GM19043 (cell line): Measurements from ENCODE around the gene FAM241B.

Source experiments
- ATAC-seq: cut with Tn5 transposase; IDR thresholded peaks from one replicate; pipeline ENCODE4 v1.9.1; 2021; ENCODE audit warnings: low read depth; ENCODE audit not compliant: unreplicated experiment

FAM241B gene

DNA sequence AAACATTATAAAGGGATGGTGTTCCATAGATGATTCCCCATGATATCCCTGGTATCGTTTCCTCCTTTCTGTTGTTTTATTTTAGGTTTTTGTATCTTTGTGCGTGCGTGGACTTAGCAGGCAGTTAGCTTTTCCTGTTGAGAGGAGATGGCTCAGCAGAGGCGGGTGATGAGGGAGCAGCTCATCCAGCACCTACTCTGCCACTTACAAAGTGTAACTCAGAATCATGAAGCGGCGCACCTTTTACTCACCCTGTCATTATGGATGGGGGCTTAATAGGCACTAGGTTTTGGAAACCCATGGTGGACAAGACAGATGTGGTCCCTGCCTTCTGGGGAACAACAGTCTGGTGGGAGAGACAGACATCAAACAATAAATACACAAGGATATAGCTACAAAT is 17.1 kb downstream of the FAM241B start:
- ATAC-seq = no peak

DNA sequence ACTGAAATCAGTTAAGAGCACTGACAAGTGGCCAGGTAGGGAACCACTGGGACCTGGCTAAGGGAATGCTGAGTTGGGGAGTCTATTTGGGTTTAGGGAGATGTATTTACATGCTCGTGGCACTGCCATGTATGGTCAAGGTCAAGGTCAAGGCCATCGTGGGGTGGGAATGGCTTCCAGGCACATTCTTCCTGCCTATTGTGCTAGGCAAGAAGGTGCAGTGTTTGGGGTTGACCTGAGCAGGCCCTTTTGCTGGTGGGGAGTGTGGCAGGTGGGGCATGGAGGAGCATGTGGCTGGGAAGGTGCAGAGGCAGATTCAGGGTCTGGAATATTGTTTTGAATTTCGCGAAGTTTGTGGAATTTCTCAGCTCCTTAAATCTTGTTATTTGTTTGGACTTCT is 17.8 kb downstream of the FAM241B start:
- no peak for ATAC-seq

DNA sequence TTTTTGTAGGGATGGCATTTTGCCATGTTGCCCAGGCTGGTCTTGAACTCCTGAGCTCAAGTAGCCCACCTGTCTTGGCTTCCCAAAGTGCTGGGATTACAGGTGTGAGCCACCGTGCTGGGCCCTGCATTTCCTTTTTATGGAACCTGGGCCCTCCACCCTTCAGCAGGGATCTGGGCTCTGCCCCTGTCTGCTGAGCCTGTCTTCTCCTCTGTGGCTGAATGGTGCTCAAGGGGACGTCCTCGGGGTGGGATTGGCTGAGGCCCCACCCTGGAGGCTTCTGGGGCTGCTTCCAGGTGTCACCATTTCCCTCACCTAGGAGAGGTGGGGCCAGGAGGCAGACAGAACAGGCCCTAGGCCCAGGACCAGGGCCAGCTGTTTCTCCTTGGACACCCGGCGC is 18.4 kb downstream of the FAM241B start:
- no peak for ATAC-seq

DNA sequence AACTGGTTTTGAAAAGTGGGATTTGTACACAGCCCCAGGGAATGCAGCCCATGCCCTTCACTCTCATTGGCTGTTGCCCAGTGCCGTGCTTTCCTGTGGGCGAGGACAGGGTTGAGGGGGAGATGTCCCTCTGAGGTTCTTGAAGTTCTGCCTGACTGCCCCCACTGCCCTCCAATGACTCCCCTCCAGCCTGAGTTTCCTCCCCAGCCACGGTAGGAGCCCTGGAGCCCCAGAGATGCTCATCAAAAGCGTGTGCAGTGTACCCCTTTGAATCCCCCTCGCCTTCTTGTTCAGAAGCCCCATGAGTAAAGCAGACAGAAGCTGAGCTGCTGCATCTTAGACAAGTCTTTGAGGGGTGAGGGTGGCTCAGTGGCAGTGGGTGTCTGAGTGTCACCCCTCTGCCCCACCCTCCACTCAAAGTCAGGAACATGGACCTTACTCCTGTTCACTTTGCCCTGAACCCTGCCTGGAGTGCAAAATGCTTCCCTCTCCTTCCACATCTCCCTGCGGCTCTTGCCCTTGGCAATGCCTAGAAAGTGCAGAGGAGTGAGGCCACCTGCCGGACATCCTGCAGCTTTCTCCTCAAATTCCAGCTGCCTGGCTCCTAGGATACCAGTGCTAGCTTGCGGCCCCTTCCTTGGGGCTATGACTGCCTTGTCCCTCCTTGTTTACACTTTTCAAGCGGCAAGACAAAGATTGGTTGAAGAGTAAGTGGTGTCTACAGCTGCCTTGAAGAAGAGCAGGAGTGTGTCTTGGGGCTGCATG is 19.9 kb downstream of the FAM241B start:
- no peak for ATAC-seq

DNA sequence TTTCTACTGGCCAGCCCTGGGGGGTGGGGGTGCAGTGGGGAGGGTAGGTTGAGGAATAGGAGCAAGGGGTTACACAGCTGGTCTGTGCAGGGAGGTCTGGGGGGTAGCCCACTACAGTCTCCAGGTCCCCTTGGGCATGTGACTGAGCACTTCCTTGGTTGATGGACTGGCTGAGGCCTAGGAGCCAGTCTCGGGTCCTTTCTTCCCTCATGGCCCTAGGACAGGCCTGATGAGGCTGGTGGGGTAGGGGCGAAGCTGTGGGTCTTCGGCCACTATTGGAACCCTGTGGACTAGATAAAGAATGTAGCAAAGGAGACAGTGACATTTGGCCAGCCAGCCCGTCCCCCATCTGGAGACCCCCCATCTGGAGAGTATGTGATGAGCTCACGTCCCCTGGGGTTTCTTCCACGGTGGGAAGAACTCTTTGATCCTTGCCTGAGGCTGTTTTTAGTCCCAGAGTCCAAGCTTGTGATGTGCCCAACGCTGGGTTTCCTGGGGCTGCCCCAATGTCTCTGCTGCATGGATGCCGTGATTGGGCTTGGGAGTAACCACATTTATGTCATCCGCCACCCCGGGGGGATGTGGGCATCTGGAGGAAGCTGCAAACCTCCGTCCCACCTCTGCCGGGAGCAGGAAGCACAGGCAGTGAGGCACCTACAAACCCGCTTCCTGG is 20.7 kb downstream of the FAM241B start:
- no peak for ATAC-seq

DNA sequence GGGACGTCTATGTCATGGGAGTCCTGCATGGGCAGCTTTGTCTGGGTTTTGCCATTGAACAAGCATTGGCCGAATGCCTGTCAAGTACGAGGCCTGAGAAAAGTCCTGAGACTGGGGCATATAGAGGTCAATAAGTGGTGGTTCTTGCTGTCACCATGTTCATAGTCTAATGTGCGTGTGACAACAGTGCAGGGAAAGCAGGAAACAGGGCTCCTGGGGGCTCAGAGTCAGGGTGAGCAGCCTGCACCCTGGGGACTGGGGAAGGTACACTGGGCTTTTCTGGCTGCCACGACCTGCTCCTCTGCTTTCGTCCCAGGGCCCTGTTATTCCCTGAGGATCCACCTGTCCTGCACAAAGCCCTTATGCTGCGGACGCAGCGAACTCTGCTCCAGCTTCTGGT is 21.3 kb downstream of the FAM241B start:
- ATAC-seq = no peak

DNA sequence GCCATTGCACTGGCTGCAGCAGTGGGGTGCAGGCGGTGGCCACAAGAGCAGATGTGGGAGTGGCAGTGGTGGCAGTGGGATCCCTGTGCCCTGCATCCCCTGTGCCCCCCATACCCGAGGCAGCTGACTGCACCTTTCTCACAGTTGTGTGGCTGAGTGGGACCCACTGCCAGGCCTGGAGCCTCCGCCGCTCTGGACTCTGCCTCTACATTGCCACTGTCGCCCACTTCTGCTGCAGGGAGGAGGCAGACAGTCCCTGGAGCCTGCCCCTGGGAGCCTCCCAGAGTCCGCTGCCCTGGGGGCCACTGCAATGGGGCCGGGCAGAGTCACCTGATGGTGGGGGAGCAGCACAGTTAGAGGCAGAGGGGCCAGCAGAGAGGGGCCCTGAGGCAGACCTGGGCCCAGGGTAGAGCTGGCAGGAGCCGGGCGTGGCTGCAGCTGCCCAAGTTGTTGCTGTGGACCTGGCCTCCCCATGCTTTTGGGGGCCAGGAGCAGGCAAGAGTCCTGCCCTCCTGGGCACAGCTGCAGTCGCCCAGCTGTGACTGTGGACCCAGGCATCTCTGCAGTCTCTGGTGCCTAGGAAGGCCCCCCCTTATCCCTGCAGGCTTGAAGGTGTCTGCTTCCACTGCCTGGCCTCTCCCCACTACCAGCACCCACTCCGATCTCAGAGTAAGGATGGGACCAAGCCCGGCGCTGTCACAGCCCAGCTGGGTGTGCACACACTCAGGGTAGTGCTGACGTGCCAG is 22.2 kb downstream of the FAM241B start:
- no peak for ATAC-seq

DNA sequence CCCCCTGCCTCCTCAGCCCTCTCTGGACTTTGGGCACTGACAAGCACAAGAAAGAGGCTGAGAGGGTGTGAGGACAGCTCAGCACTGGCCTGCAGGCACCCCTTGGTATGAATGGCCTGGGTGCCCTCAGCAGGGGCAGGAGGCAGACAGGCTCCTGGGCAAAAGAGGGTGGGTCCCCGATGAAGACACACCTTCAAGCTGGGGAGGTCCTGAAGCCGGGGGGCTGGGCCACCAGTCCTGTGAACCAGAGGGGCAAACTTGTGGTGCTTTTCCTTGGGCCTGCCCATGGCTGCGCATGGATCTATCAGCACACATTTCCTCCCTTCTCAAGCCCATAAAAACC is 22.8 kb downstream of the FAM241B start:
- no peak for ATAC-seq

DNA sequence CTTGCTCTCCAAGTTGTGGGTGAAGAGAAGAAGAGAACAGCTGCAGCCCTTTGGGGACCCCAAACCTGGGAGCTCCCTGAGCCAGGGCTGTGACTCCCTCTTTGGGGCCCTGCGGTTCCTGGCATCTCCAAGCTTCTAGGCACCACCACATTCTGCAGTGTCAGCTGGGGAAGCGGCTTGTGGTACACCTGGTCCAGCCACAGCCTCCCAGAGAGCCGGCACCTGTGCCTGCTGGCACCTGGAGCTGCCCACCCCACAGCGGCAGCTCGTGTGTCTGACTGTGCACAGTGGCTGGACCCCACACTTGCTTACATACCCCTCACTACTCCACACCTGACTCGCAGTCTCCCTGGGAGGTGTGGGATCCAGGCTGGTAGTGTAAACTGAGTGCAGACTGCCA is 23.5 kb downstream of the FAM241B start:
- ATAC-seq = no peak

DNA sequence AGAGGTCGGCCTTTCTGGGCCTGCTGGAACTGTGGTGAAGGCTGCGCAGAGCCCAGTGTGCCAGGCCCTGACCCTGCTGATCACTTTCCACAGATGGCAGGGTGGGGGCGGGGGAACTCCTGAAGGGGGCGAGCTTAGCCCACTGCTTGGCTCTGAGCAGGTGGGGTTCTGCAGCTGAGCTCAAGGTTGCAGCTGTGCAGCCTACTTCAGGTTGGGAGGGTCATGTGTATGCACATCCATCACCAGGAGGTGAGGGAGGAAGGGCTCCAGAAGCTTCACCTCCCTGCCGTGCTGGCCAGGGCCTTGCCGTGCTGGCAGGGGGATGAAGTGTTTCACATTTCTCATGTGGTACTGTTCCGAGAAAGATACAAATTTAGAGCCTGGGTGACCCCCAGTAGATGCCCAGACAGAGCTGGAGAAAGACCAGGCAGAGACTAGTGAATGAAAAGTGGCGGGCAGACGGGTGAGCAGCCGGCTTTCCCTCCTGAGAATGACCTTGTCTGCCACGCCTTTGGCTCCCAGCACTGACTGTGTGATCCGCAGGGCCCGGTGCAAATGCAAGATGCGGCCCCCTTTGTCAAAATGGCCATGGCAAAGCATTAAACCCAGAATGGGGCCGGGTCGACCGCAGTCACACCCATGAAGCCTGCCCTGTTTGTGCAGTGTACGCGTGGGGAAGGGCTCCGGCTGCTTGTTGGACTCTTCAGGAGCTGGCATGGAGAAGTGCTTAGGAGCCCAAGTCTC is 25.2 kb downstream of the FAM241B start:
- ATAC-seq = no peak

DNA sequence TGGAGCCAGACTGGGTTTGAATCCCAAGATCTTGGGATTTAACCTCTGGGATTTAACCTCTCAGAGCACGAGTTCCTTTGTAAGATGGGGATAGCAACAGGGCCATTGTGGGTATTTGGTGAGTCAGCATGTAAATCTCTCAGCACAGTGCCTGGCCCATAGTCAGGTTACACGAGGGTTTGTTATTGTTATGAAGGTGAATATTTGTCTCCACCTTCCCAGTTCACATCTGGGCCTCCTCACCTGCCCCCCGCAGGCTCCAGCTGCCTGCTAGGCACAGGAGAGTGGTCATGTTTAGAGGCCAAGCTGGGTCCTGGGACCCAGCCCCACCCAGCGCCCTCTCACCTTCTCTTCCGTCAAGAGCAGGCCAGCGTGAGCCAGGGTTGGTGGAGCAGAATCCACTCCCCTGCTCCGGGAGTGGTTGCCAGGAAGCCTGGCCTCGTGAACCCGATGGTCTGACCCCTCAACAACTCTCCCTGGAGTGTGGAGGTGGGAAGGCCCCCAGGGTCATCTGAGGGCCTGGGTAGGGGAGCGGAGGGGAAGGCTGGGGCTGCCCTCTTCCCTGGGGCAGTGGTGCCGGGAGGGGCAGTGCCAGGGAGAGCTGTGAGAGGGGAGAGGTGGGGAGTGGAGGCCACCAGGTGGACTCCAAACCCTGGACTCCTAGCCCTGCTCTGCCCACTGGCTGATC is 26.0 kb downstream of the FAM241B start:
- no peak for ATAC-seq

DNA sequence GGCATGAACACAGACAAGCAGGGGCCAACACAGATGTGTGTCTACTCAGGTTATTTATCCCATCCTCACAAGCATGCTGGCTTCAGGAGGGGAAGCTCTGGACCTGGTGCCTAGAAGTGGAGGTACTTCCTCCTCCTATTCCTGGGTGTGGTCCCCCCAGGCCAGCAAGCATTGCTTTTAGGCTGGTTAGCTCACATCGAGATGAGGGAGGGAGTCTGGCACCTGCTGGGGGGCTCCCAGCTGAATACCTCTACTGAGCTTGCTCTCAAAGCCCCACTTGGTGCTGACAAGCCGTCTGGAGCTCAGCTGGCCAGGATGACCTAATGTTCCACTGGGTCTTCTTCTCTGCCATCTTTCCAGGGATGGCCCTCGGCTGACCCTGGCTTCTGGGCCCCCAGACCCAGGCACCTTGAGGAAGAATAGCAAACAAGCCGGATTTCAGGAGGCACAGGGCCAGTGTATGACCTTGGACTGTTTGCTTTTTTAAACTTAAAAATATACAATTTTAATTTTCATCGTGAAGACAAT is 26.8 kb downstream of the FAM241B start:
- no peak for ATAC-seq

DNA sequence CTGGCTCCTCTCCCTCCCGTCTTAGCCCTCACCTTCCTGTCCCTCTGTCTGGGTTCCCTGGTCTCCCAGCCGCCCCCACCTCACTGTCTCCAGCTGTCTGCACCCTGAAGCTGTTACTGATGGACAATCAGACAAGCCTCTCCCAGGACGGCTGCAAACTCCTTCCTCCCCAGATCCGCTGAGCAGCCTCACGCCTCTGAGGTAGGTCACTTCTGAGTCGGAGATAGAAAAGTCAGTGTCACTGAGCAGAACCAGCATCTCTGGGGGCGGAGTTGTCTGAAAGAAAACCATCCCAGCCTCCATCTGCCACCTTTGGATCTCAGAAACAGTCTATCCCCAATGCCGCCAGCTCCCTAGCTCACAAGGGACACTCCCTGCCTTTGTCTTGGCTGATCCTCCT is 27.4 kb downstream of the FAM241B start:
- no peak for ATAC-seq

DNA sequence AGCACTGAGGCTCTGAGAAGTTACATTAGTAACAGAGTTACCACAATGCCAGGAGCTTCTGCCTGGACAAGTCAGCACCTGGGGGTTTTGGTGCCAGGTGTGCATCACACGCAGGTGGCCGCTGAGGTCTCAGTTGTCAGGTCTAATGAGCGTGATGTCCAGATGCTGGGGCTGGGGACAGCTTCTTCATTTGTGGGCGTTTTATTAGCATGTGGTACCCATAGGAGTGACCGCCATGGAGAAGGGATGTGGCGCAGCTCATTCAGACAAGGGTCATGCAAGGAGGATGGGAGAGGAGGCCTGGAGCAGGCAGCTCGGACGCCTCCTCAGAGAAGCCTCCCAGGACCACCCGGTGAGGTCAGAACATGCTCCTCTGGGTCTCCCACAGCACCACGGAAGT is 27.8 kb downstream of the FAM241B start:
- no peak for ATAC-seq

DNA sequence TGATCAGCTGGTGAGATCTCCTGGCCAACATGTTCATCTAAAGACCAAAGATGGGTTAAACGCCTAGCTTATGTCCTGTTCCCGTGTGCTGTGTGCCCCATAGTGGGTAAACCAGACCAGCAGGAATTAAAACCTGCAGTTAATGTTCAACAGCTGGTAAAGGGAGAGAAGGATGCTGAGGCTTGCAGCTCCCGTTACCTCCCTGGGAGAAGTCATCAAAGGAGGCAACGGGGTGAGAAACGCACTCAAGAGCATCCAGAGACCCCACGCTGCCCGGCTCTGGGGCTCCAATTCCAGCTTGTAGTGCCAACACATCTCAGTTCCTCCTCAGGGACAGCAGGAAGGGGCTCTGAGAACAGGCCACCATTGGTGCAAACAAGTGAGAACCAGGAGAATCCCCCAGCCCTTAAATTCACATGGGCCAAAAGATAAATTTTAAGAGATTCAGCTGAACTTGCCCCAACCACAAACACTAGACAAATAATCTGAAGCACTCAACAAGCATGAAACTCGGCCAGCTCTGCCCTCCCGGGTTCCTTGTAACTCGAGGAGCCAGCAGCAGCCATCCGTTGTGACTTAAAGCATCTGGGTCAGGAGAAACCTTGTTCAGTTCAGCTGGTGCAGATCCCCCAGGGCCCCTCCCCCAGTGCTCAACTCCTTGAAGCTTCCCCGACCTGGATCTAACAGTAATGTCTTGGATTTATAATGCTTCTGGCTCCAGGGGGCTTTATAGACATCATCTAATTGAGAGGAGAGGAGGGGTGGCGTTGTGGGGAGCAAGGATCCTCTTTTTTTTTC is 29.4 kb downstream of the FAM241B start:
- no peak for ATAC-seq

DNA sequence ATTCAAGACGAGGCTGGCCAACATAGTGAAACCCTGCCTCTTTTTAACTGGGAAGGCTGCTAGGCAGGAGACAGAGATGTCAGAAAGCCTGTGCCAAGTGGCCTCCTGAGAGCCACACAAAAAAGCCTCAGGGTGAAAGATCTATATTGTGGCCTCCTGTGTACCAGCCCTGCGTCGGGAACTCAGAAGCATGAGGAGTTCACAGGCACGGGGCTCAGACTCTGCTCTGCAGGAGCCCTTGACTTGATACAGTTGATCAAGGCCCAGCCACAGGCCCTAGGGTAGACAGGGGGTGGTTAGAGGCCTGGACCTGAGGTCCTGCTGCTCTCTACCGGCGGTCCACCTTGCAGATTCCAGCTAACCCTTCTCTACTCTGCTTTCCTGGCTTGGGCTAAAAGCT is 30.2 kb downstream of the FAM241B start:
- ATAC-seq = no peak

DNA sequence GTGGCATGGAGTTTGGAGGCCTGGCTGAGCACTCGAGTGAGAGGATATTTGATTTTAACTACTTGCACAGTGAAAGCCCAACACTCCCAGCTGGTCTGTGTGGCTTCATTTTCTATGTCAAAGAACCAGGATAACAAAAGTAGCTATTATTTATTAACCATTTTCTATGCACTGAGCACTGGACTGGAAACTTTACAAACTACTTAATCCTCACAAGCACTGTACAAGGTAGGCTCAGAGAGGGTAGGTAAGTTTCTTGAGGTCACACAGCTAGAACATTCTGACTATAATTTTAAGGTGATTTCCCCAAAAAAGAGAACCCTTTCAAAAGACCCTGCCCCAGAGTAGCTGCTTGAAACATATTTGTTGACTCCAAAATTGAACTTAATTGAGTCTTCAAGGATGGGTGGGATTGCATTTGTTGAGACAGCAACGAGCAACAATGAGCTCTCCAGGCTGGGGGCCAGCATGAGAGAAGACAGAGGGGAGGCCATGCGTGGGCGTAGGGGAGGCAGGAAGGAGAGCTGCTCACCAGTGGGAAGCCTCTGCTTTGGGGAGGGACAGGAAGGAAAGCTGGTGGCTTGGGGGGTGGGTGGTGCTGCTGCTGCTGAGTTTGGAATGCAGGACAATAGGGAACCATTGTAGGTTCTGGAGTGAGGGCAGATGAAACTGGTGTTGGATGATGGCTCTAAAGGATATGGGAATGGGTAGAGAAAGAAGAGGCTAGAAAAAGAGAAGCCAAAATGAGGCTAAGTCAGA is 31.5 kb downstream of the FAM241B start:
- no peak for ATAC-seq

DNA sequence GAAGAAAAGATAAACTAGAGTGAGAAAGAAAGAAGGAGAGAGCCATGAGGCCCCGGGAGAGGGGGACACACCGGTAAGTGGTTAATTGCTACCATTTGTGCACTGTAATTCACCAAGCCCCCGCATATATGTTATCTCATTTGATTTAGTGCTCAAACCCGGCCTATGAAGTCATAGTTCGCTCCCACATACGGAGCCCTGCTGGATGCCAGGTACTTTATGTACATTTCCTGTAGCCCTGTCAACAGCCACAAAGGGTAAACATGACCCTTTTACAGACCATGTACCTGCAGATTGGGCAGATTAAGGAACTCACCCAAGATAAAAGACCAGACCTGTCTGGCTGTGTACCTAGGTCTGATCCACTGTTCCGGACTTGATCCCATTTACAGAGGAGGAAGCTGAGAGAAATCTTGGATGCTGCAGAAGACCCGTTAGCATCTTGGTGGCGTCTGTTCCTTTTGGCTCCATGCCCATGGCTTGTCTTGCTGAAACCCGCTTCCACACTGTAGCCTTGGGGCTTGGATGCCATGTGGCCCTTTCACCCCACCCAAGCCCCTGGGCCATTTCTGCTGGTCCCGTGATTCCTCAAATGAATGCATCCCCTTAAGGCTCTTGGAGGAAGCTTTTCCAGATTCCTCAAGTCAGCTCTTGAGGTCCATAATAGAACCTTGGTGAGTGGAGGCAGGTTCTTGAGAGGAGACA is 32.3 kb downstream of the FAM241B start:
- no peak for ATAC-seq
